Spleen (tissue), 7 donors: ENCODE data around the gene UNCX.

ENCODE experiments used
- CTCF ChIP-seq, 11 experiments: fragments of 200-600 bp in 7 of 11; fragments of 450-650 bp in 4 of 11; sonication (generic) in 4 of 11; IDR thresholded peaks in 8 of 11; conservative IDR thresholded peaks in 3 of 11; 1 replicate in 7 of 11; 2 replicates in 4 of 11; pipeline versions ENCODE4 v1.4.0 to v1.8.0; 2016 to 2021; ENCODE audit warnings: antibody characterized with exemption in 11 of 11, inconsistent platforms in 4 of 11, mild to moderate bottlenecking in 1 of 11
- POLR2A ChIP-seq, 3 donors: fragments of 450-650 bp; IDR thresholded peaks; one replicate each; pipeline ENCODE4 v1.5.1; 2017; ENCODE audit warnings: antibody characterized with exemption in 3 of 3, mild to moderate bottlenecking in 1 of 3
- donor health status: DM: no; HTN: no; CAD: no; lungs with moderate emphysema.
- donor health status: DM: no; HTN: no; CAD: no.
- donor health status: DM: no; HTN: no; CAD: no.

- TF ChIP-seq CTCF (IDR thresholded peaks at IDR 0.05 in 8 of 11, conservative IDR thresholded peaks at IDR 0.05 in 3 of 11), result no peak
- TF ChIP-seq POLR2A (IDR thresholded peaks at IDR 0.05), result no peak
Measured at GRCh38 chr7:1238450-1238882, 5.8 kb downstream of the UNCX start.
